Heart left ventricle (tissue), 16 donors: ENCODE measurements around the gene GDF2. TPM values are rescaled to one million over a fixed set of nuclear protein-coding genes. Genes with fewer than 3 reads are reported as not detected.

ENCODE experiments used
- ATAC-seq, 4 donors: fragments of 200-7000 bp; cut with Tn5 transposase; one replicate each; pipeline ENCODE4 v1.9.1; 2020 to 2022; ENCODE audit warnings: moderate library complexity in 4 of 4, mild to moderate bottlenecking in 3 of 4, moderate number of reproducible peaks in 1 of 4
- DNase-seq, 5 donors: peaks; one replicate each; pipeline ENCODE4 v3.0.0-alpha.2; 2020
- H3K27ac ChIP-seq, 12 donors: fragments of 200-600 bp; sonication (generic) in 4 of 12; one replicate each; pipeline versions ENCODE4 v1.5.0 to v1.8.0; 2016 to 2022; ENCODE audit warnings: mild to moderate bottlenecking in 2 of 12
- H3K27me3 ChIP-seq, 9 donors: fragments of 200-600 bp; sonication (generic) in 2 of 9; one replicate each; pipeline versions ENCODE4 v1.5.1 to v1.8.0; 2016 to 2022; ENCODE audit warnings: mild to moderate bottlenecking in 3 of 9
- H3K36me3 ChIP-seq, 9 donors: fragments of 200-600 bp; sonication (generic) in 2 of 9; one replicate each; pipeline versions ENCODE4 v1.5.0 to v1.8.0; 2018 to 2022; ENCODE audit warnings: mild to moderate bottlenecking in 2 of 9
- H3K4me1 ChIP-seq, 12 donors: fragments of 200-600 bp; sonication (generic) in 4 of 12; one replicate each; pipeline versions ENCODE4 v1.5.0 to v1.8.0; 2016 to 2022; ENCODE audit warnings: mild to moderate bottlenecking in 3 of 12
- H3K4me3 ChIP-seq, 12 donors: fragments of 200-600 bp; sonication (generic) in 4 of 12; one replicate each; pipeline versions ENCODE4 v1.5.0 to v1.8.0; 2017 to 2022; ENCODE audit warnings: mild to moderate bottlenecking in 9 of 12, moderate library complexity in 4 of 12
- H3K9me3 ChIP-seq, 12 donors: fragments of 200-600 bp; sonication (generic) in 4 of 12; one replicate each; pipeline versions ENCODE4 v1.5.0 to v1.8.0; 2016 to 2022; ENCODE audit warnings: mild to moderate bottlenecking in 1 of 12
- POLR2A ChIP-seq, 2 donors: fragments of 450-650 bp; IDR thresholded peaks; one replicate each; pipeline ENCODE4 v1.6.1; 2017; ENCODE audit warnings: antibody characterized with exemption in 2 of 2, mild to moderate bottlenecking in 2 of 2, moderate library complexity in 2 of 2
- WGBS, 4 donors: extraction: QIAGEN DNeasy Blood & Tissue Kit in 2 of 4; methylation state at CpG; one replicate each; pipeline versions ENCODE4 v1.1.5 to v1.1.7; 2013 to 2018; 5-methylcytosine and 5-hydroxymethylcytosine counted together
- intact Hi-C, 10 donors: fragments of 100-400 bp; cut with DNase I; formaldehyde crosslinking; loops; one replicate each; pipeline versions ENCODE4 v1.11.1 to v1.14.2; 2022
- polyA plus RNA-seq, 2 donors: library from polyadenylated mRNA; stranded (reverse); fragments of 200-250 nt; gene quantifications; one replicate each; pipeline ENCODE4 v1.2.3, GENCODE V29; 2013
- total RNA-seq, 9 donors: library from RNA; depleted of rRNA in 2 of 9; stranded (reverse); fragments of >200 nt in 2 of 9; fragmentation: NEBNext Ultra II Directional in 3 of 9; extraction: Animal tissue kit (Norgen Biotek cat#: 25700) in 3 of 9; gene quantifications; one replicate each; pipeline versions ENCODE4 v1.1.0 to v1.2.4, GENCODE V29; 2016 to 2023
- TF ChIP-seq, protein P1 (sequence below), 12 donors: fragments of 200-600 bp; sonication (generic) in 4 of 12; IDR thresholded peaks; one replicate each; pipeline versions ENCODE4 v1.5.0 to v1.8.0; 2018 to 2022; ENCODE audit warnings: antibody characterized with exemption in 12 of 12, mild to moderate bottlenecking in 5 of 12
- donor health status: ischemic (EF 13 %, LVEDD 7.1; RV severe dilation, severe dysfunction).
- donor health status: healthy with polysubstance abuse.
- donor health status: DM: no; HTN: yes; CAD: no.
- donor health status: DM: no; HTN: no; CAD: no.
- donor health status: ischemic (EF 25% LVEDD 6.9; RV normal size, moderate dysfunction).
- donor health status: ischemic (EF 25% LVEDD 5.7; RV mildly dilated, moderate dysfunction).
- donor health status: healthy.
- donor health status: DM: yes; HTN: yes; CAD: no.
- donor health status: ischemic (EF 35%, LVEDD 5.7; RV mildly dilated, moderate dysfunction).
- donor health status: nonischemic (EF 11% LVEDD 7.7; RV severe dilation, severe dysfunction).
- donor health status: DM: yes; HTN: yes; CAD: no.
- donor health status: PGD.
- donor health status: ischemic (EF 29% LVEDD 5.4; RV normal size, mild dysfunction).
- donor health status: nonischemic (EF 23%, LVEDD 6.1; RV moderate dilation, normal function).

The GDF2 gene
- total and polyA plus RNA-seq, 11 donors: not detected

DNA sequence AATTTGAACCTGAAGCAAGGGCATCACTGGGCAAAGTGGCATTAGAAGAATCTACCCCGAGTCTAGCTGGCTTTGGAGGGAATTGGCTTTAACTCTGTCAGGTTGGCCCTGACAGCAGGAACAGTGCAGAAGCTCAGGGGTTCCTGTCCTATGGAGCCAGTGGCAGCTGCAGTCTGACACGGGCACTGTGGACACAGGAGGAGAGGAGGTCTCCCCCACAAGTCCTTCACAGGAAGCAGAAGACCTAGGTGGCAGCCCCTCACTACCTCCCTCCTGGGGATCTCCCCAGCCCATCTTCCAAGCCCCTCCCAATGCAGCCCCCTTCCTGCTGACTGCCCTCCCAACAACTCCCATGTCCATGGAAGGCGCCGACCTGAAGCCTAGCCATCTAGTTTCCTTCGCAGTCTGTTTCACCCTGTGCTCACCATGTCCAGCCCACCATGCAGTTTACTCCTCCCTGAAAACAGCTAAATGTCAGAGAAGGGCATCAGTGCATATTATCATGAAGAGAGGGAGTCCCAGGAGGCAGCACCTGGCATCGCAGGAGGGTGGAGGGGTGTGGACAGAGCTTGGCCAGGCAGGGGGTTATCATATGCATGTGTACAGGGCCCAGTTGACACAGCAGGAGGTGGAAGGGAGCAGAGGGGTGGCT, 40.1 kb upstream of the GDF2 start:
- intact Hi-C loops: no loop called here
- DNase-seq: no peak
- no peak overlapping the region for H3K4me3 ChIP-seq
- peaks cover 0 to 17% (median 1%) of the 10 kb centered on the region in 12 donors for H3K4me1 ChIP-seq
- H3K27ac ChIP-seq: no peak overlapping the region
- H3K9me3 ChIP-seq: no peaks in the 10 kb centered on the region
- no peaks in the 10 kb centered on the region for H3K36me3 ChIP-seq
- no peaks in the 10 kb centered on the region for H3K27me3 ChIP-seq
- no peak for TF ChIP-seq POLR2A (IDR thresholded peaks at IDR 0.05)
- 73 to 85% (median 81%) methylated on average over 6 of the region's 6 CpGs for WGBS, 4 donors
- ATAC-seq: no peak

DNA sequence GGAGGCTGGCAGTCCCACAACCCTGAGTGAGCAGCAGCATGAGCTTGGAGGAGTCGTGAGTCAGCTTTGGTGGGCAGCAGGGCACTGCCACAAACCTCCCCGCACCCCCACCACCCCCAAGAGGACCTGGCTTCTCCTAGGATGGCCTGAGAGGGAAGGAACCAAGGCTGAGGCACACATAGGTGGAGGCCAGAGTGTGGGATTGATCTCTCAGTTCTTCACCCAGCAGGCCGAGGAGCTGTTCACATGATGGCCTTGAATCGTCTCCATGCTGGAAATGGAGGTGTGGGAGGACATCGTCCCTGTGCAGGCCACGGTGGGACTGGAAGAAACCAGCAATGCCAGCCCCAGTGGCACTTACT, 39.6 kb upstream of the GDF2 start:
- no peak for ATAC-seq
- no peaks in the 10 kb centered on the region for H3K36me3 ChIP-seq
- intact Hi-C loops: no loop called here
- H3K27me3 ChIP-seq: no peaks in the 10 kb centered on the region
- no peak overlapping the region for H3K27ac ChIP-seq
- no peaks in the 10 kb centered on the region for H3K9me3 ChIP-seq
- no peak for DNase-seq
- no peak overlapping the region for H3K4me3 ChIP-seq
- WGBS, 4 donors: 89 to 95% (median 90%) methylated on average over 6 of the region's 6 CpGs
- H3K4me1 ChIP-seq: peaks cover 0 to 16% (median 3%) of the 10 kb centered on the region in 12 donors
- no peak for TF ChIP-seq POLR2A (IDR thresholded peaks at IDR 0.05)
- TF ChIP-seq, protein P1, sequence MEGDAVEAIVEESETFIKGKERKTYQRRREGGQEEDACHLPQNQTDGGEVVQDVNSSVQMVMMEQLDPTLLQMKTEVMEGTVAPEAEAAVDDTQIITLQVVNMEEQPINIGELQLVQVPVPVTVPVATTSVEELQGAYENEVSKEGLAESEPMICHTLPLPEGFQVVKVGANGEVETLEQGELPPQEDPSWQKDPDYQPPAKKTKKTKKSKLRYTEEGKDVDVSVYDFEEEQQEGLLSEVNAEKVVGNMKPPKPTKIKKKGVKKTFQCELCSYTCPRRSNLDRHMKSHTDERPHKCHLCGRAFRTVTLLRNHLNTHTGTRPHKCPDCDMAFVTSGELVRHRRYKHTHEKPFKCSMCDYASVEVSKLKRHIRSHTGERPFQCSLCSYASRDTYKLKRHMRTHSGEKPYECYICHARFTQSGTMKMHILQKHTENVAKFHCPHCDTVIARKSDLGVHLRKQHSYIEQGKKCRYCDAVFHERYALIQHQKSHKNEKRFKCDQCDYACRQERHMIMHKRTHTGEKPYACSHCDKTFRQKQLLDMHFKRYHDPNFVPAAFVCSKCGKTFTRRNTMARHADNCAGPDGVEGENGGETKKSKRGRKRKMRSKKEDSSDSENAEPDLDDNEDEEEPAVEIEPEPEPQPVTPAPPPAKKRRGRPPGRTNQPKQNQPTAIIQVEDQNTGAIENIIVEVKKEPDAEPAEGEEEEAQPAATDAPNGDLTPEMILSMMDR (IDR thresholded peaks at IDR 0.05): no peak

DNA sequence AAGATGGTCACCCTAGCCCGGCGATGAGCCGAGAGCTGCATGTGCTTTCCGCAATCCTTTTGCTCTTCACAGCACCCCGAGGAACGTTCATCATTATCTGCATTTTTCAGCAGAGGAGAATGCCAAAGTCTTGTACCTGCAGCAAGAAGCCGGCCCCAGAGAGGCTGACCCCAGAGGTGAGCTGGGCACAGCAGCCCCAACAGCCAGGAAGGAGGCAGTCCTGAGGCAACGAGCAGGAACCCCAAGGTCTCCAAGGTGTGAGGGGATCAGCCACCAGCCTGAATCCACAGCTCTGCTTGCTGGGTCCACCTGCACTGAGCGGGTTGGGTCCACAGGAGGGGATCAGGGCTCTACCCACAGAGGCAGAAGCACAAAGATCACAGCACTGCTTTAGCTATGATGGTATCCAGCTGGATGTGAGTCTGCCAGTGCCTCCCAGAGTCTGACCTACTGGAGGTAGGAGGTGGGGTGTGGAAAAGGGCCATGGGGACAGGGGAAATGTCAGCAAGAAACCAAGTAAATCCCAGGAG, 39.1 kb upstream of the GDF2 start:
- H3K27me3 ChIP-seq: no peaks in the 10 kb centered on the region
- intact Hi-C loops: no loop called here

DNA sequence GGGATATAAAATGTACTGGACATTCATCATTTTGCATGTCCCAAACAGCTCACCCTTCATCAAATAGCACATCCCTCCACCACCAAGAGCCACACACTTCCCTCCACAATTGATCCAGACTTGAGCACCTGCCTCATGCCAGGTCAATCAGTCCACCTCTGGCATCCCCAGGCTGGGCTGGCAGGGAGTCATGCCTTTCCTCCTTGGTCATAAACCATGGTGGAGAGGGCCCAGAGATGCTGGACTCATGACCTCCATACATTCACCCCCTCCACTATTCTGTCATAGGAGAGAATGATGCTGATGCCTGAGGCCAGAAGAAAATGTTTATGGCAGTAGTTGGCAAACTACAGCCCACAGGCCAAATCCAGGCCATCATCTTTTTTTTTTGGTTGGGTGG, 38.4 kb upstream of the GDF2 start:
- H3K4me3 ChIP-seq: no peak overlapping the region
- TF ChIP-seq, protein P1 (IDR thresholded peaks at IDR 0.05): no peak
- no peak for TF ChIP-seq POLR2A (IDR thresholded peaks at IDR 0.05)
- no peaks in the 10 kb centered on the region for H3K27me3 ChIP-seq
- ATAC-seq: no peak
- no peak for DNase-seq
- peaks cover 0 to 10% (median 3%) of the 10 kb centered on the region in 12 donors for H3K4me1 ChIP-seq
- no peak overlapping the region for H3K27ac ChIP-seq
- H3K36me3 ChIP-seq: no peaks in the 10 kb centered on the region
- no peaks in the 10 kb centered on the region for H3K9me3 ChIP-seq
- intact Hi-C loops: no loop called here

More for the DNA sequence above, 39.1 kb upstream of the GDF2 start:
- Histone ChIP-seq H3K4me3 (no peak overlapping the region), H3K4me1 (peaks cover 0 to 11% (median 3%) of the 10 kb centered on the region in 12 donors), H3K36me3 (no peaks in the 10 kb centered on the region), H3K9me3 (no peaks in the 10 kb centered on the region), H3K27ac (no peak overlapping the region)
- TF ChIP-seq POLR2A (IDR thresholded peaks at IDR 0.05): no peak
- TF ChIP-seq, protein P1 (IDR thresholded peaks at IDR 0.05): no peak
- ATAC-seq: no peak
- WGBS, 4 donors: 84 to 90% (median 88%) methylated on average over 9 of the region's 9 CpGs
- no peak for DNase-seq
